Right lobe of liver (tissue), 4 donors: ENCODE results near the gene MYO9A.

Experiments
- CTCF ChIP-seq, 4 donors: fragments of 200-600 bp in 3 of 4; fragments of 450-650 bp in 1 of 4; IDR thresholded peaks; one replicate each; pipeline versions ENCODE4 v1.5.1 to v1.8.0; 2016 to 2022; ENCODE audit warnings: antibody characterized with exemption in 4 of 4, mild to moderate bottlenecking in 2 of 4
- POLR2A ChIP-seq: fragments of 450-650 bp; IDR thresholded peaks from one replicate; pipeline ENCODE4 v1.6.1; 2017; ENCODE audit warnings: antibody characterized with exemption, mild to moderate bottlenecking
- donor health status: DM: no; HTN: no; CAD: no.
- donor health status: DM: no; HTN: no; CAD: no.
- donor health status: DM: no; HTN: yes; CAD: no.

GRCh38 chr15:72112116-72112515, 5.8 kb downstream of the MYO9A start:
- no peak for TF ChIP-seq CTCF (IDR thresholded peaks at IDR 0.05)
- no peak for TF ChIP-seq POLR2A
